Uterus (tissue), 2 donors: ENCODE measurements around the gene LAMA1.

ENCODE experiments used
- POLR2A ChIP-seq, 2 donors: fragments of 450-650 bp; IDR thresholded peaks; one replicate each; pipeline ENCODE4 v1.6.1; 2016; ENCODE audit warnings: antibody characterized with exemption in 2 of 2, mild to moderate bottlenecking in 1 of 2, moderate library complexity in 1 of 2
- TF ChIP-seq, protein P1 (sequence below), 4 experiments: fragments of 200-600 bp in 2 of 4; fragments of 450-650 bp in 2 of 4; sonication (generic) in 2 of 4; IDR thresholded peaks; one replicate each; pipeline ENCODE4 v1.5.1; 2016 to 2019; ENCODE audit warnings: antibody characterized with exemption in 4 of 4, mild to moderate bottlenecking in 2 of 4, moderate library complexity in 1 of 4

DNA sequence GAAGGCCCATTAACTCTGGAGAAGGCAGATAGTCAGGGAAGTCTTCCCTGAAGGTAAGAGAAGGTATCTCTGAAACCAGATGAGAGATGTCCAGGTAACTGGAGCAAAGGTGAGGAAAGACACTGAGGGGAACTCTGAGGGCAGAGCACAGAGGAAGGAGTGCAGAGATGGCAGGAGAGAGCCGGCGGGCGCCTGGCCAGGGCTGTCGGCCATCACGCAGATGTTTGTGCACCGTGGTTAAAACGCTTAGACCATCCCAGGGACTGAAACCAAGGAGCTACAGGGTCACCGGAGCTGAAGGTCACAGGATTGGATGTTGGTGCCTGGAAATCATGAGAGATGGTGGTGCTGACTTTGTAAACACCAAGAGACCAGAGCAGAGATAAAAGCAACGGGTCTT, 55.4 kb downstream of the LAMA1 start:
- TF ChIP-seq POLR2A (IDR thresholded peaks at IDR 0.05) = no peak
- TF ChIP-seq, protein P1, sequence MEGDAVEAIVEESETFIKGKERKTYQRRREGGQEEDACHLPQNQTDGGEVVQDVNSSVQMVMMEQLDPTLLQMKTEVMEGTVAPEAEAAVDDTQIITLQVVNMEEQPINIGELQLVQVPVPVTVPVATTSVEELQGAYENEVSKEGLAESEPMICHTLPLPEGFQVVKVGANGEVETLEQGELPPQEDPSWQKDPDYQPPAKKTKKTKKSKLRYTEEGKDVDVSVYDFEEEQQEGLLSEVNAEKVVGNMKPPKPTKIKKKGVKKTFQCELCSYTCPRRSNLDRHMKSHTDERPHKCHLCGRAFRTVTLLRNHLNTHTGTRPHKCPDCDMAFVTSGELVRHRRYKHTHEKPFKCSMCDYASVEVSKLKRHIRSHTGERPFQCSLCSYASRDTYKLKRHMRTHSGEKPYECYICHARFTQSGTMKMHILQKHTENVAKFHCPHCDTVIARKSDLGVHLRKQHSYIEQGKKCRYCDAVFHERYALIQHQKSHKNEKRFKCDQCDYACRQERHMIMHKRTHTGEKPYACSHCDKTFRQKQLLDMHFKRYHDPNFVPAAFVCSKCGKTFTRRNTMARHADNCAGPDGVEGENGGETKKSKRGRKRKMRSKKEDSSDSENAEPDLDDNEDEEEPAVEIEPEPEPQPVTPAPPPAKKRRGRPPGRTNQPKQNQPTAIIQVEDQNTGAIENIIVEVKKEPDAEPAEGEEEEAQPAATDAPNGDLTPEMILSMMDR (IDR thresholded peaks at IDR 0.05) = no peak
